Measurements from ENCODE around the gene ADGRL2.

The ADGRL2 gene

GRCh38 chr1:81800695-81801650 is at the start of gene ADGRL2:
Gene ADGRL2, plus strand, starts transcription at chr1:81800934. Its CDS starts 36,051 bp downstream, at chr1:81836985.
- no peak for DNase-seq (ENCODE audit: low read depth)

GRCh38 chr1:81752840-81753239 is 47.9 kb upstream of the ADGRL2 start:
- no peak for DNase-seq (ENCODE audit: low read depth)

DNA sequence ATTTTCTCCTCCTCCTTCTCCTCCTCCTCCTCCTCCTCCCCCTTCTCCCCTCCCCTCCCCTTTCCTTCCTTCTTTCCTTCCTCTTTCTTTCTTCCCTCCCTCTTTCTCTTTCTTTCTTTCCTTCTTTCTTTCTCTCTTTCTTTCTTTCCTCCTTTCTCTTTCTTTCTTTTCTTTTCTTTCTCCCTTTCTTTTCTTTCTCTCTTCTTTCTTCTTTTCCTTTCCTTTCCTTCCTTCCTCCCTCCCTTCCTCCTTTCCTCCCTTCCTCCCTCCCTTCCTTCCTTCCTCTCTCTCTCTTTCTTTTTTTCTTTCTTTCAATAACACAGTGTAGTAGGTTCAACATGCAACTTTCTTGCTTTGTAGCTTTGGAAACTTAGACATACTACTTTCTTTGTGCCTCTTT is 46.3 kb upstream of the ADGRL2 start:
- no peak for DNase-seq (ENCODE audit: low read depth)

DNA sequence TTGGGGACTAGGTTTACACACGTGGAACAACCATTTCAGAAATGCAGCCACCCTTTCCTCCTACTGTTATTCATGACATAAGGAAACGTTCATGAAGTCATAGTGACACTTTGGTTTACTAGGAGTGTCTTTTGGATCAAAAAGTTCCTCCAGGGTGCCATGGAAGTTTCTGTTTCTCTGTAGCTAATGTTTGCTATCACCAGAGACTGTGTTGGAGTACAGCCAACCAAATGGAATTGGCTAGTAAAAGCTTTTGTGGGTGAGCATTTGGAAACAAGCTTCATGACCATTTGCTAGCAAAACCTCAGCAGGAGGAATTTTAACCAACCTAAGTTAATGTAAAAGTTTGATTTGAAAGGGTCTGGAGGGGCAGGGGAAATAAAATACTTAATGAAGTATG is 43.9 kb upstream of the ADGRL2 start:
- DNase-seq (ENCODE audit: low read depth), result no peak

- no peak for DNase-seq (ENCODE audit: low read depth)
These were observed 43.2 kb upstream of the ADGRL2 start for GRCh38 chr1:81757398-81758020.

DNA sequence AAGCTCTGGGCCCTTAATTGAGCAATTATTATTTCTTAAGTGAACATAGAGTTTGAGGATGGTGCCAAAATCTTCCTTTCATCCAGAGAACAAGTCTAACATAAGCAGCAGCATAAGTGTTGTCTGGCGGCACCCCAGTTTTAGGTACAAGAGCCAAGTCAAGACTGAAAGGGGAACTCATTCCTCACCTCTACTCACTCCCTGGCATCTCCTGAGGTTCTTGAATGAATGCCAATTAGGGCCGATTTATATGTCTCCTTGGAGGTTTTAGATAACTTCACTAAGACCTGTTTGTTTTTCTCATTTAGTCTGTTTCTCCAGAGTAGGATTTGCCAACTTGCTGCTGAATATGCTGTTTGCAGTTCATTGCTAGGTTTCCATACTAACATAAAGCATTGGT is 42.6 kb upstream of the ADGRL2 start:
- DNase-seq (ENCODE audit: low read depth), result no peak

DNA sequence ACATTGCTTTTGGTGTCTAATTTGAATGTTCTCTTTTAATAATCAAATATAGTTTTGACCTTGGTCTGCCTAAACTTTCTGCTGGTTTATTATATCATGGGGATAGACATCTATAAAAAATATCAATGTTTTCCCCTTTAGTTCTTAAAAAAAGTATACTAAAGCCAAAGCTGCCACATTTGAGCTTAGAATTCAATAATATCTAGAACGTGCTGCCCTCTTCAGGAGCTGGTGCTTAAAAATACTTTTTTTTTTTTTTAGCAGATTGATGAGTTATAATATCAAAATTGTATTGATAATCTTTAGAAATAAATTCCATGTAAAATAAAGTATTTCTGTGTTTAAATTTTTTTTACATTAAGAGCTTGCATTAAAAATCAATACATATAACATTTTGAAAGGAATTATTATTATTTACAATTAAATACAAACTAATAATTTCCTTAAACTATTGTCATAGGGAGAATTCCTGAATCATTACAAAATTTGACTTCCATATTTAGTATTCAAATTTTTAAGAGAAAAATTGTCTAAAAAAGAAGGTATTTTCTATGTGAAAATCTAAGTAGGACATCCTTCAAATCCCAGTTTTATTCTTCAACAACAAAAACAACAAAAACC is 40.1 kb upstream of the ADGRL2 start:
- DNase-seq (ENCODE audit: low read depth), result no peak

GRCh38 chr1:81775510-81775909 is 25.2 kb upstream of the ADGRL2 start:
- DNase-seq (ENCODE audit: low read depth), result no peak

GRCh38 chr1:81780705-81781454 is 19.9 kb upstream of the ADGRL2 start:
- no peak for DNase-seq (ENCODE audit: low read depth)

DNA sequence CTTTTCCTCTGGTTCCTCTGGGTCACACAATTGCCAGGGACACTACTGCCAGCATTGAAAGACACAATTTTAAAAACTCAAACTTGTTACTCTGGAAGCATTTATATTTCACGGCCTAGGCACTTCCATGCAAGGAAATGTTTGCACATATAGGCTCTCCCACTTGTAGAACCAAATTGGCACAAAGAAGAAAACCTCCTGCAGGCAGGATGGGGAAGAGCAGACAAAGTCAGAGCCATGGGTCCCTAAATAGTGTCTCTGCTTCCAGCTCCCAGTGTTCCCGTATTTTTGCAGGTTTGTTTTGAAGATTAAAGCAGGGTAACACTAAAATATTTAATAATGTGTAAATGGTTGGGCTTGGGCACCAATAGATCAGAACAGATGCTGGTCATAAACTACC is 19.0 kb upstream of the ADGRL2 start:
- no peak for DNase-seq (ENCODE audit: low read depth)

- no peak for DNase-seq (ENCODE audit: low read depth)
These were observed 8.6 kb upstream of the ADGRL2 start for GRCh38 chr1:81792184-81792583.

DNA sequence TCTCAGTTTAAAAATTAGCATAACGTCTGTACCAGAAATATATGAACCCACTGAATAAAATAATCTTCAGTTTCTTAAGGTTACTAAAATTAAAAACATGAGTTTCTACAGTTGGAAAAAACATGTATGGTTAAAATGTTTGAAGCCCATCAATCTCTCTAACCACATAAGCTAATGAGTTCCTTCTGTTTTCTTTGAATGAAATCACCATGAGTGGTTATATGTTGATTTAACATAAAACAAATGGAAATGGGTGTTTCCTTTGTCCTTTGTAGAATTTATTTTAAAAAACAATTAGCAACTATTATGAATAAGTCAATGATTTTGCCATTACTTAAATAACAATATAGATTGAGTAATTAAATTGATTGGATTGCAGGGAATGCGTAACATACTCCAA is 3.0 kb upstream of the ADGRL2 start:
- DNase-seq (ENCODE audit: low read depth), result no peak

DNA sequence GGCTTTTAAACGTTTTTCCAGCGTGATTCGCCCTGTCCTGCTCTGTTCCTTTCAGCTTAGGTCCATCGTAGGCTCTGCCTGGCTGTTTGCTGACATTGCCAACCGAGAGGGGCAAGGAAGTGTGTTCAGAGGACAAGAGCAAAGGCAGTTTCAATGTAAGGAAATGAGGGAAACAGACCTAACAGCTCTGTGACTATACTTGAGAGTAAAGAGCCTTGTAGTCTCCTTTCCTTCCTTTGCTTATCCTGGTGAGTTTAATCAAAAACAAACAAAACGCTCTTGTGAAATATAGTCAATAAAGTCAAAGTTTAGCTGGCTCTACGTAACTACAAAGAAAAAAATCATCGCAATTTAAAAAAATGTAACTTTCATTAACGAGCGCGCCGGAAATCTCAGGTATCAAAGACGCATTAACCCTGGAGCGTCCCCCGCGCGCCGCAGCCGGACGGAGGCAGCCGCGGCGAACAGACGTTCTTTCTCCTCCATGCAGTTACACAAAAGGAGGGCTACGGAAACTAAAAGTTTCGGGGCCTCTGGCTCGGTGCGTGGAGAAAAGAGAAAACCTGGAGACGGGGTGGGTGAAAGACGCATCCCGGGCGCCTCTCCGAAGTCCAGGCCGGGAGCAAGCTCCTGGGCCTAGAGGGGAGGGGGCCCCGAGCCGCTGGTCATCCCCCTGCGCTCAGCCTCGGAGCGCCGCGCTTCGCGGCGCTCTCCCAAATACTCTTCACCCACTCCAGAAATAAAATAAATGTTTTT is 617 bp upstream of the ADGRL2 start:
- no peak for DNase-seq (ENCODE audit: low read depth)

GRCh38 chr1:81801651-81802456 is 1.1 kb downstream of the ADGRL2 start:
- no peak for DNase-seq (ENCODE audit: low read depth)

- no peak for DNase-seq (ENCODE audit: low read depth)
These were observed 1.6 kb downstream of the ADGRL2 start for GRCh38 chr1:81802457-81802706.

DNA sequence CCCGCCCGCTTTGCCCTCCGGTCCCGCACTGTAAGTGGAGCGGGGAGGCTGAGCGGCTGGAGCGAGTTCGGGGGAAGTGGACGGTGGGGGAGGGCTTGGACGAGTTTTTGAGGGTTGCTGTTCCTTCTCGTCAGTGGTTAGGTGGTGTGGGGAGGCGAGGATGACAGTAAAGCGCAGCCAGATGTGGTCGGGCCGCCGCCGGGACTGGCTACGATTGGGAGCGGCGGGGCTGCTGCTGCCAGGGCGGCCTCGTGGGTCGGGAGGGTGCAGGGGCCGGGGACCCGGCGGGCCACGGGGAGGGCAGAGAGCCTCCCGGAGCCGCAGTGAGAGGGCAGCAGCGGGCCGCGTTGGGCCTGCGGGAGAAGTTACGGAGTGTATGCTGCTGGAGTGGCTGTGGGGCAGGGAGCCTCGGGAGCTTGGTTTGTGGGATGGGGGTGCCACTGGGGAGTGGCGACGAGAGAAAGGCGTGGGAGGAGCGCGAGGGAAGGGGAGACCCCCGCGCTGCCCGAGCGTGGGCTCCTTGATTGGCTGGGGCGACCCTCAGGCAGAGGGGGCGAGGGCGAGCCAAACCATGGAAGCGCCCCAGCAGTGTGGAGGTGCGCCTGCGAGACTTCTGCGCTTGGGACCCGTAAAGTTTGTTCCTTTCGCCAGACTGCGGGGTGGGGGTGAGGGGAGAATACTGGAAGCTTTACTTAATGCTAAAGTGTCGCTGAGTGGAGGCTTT is 2.1 kb downstream of the ADGRL2 start:
- DNase-seq (ENCODE audit: low read depth), result no peak

- DNase-seq (ENCODE audit: low read depth), result no peak
These were observed 2.8 kb downstream of the ADGRL2 start for GRCh38 chr1:81803431-81804110.

DNA sequence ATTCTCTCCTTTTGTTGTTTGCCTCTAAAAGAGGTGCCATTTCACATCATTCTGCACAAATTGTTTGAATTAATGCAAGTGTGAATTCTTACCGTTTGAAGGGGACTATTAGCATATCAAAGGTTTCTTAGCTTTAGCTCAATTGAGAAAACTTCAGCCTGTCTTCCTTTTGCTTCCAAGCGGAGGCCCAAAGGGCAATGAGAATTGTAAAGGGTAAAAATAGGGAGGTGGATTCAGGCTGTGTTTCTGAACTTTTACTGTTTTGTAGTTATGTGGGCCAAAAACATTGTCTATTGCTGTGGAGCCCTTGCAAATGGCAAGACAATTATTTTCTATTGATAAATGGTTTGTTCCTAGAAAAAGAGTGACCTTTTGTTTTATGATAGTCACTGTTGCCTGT is 3.6 kb downstream of the ADGRL2 start:
- DNase-seq (ENCODE audit: low read depth), result no peak

DNA sequence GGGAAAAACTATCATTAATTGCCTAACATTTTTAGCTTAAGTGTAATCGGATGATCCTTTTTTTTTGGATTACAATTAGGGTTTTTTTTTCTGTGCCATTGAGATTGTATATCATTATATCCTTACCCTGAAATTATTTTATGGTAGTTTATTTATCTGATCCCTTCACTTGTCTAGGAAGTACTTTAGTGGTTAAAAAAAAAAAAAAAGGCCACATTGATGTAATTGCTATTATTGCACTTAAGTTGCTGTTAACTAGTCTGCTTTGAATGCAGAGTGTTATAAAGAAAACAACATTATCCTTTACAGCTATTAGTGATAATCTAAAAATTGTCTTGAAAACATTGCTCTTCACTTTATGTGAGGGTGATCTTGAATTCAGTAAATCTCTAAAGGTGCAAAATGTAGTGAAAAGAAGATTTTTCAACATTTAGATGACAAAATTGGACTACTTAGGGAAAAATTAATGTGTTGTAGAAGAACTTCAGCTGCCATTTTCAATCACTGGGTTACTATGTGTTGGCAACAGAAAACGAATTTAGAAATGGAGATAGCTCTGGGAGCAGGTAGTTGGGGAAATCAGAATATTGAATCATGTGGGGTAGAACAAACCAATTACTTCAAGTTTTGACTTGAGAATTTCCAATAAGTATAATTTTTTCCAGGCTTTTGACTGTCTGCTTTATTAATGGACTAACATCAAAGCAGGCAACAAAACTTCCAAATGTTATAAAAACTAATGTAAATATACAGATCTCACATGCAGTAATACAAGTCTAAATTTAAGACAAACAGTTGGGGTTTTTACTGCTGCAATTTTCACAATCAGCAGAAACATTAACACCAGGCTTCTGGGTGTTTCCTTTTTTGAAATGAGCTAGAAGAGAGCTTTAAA is 5.0 kb downstream of the ADGRL2 start:
- DNase-seq (ENCODE audit: low read depth), result no peak

Measured in stimulated activated CD8-positive, alpha-beta memory T cell treated with anti-CD3 and anti-CD28 coated beads, Interleukin-12 subunit alpha, Interleukin-12 subunit beta, amount 100 ng/mL, for 1 hour (primary cell).